Measurements from ENCODE around the gene HID1. TPM values are rescaled to one million over a fixed set of nuclear protein-coding genes. Genes with fewer than 3 reads are reported as not detected.

The HID1 gene
- total and polyA plus RNA-seq, 9 of the 15 experiments (the other 6 are each of a cell fraction or from before 2014, with no cell fraction given) = 0.14 to 2.1 (median 0.54) TPM; not detected in 2

GRCh38 chr17:74962622-74963394, 9.8 kb downstream of the HID1 start:
- Histone ChIP-seq H3K27ac (ENCODE audit: extremely low read depth, low read depth, low read length) (no peak overlapping the region), H3K79me2 (ENCODE audit: control insufficient read depth, insufficient read depth, low read length) (no peaks in the 10 kb centered on the region), H3K36me3 (ENCODE audit: control insufficient read depth, insufficient read depth, low read length) (no peaks in the 10 kb centered on the region), H4K20me1 (replicated peaks; ENCODE audit: control insufficient read depth, insufficient read depth, low read length) (no peaks in the 10 kb centered on the region), H3K9me3 (replicated peaks; ENCODE audit: control insufficient read depth, insufficient read depth, low read depth, low read length) (no peaks in the 10 kb centered on the region), H3K4me2 (ENCODE audit: insufficient read depth, low read length) (no peak overlapping the region), H3K4me1 (replicated peaks in 1 of 2; ENCODE audit: control insufficient read depth in 2 of 2, insufficient read depth in 2 of 2, low read length in 2 of 2) (peaks cover 10 to 49% of the 10 kb centered on the region in 2 experiments; a peak in 4 of 5 replicates), H3K9me1 (ENCODE audit: control insufficient read depth, insufficient read depth, low read length) (no peaks in the 10 kb centered on the region), H3K9ac (ENCODE audit: insufficient read depth in 1 of 2, low read depth in 2 of 2, low read length in 2 of 2) (no peak overlapping the region), H2AFZ (ENCODE audit: low read depth, low read length) (no peak overlapping the region), H3K27me3 (ENCODE audit: control insufficient read depth in 2 of 2, insufficient read depth in 2 of 2, low read length in 2 of 2) (no peaks in the 10 kb centered on the region), H3K4me3 (no peak overlapping the region)
- in situ Hi-C loops (cut with MboI) = loop anchor here (5.0 kb wide), 1 partner anchor 149 kb away; no protein-coding TSS in a partner anchor
- ChIA-PET CTCF (ENCODE audit: low intra/inter-chr PET ratio) (interaction anchor here (0.5 to 6.3 kb wide), 7 partner anchors 39 to 305 kb away, joined by 3 to 86 read pairs (median 10); partner anchors contain the start of genes OTOP2 and USH1G), POLR2A (interaction anchor here (0.6 to 2.9 kb wide), 8 partner anchors 11 to 245 kb away, joined by 3 to 16 read pairs (median 5); partner anchors contain the start of gene MRPL58)
- no TSS peak for BruUV-seq (replicated peaks)
- 58% methylated on average over 10 of the region's 18 CpGs for WGBS (ENCODE audit: insufficient coverage, low coverage, missing lambda C conversion rate)
- ATAC-seq (no peak), FAIRE-seq (no peak), DNase-seq (ENCODE audit: extremely low read depth in 1 of 4, low spot score in 3 of 4) (no peak)
- intact Hi-C loops (cut with micrococcal nuclease) = loop anchor here (5.0 kb wide), 1 partner anchor 149 kb away; no protein-coding TSS in a partner anchor
- TF ChIP-seq ELK1 (CRISPR knock-in tag; IDR thresholded peaks at IDR 0.05) (no peak), POLR2G (IDR thresholded peaks at IDR 0.05; ENCODE audit: low read depth, low read length) (no peak), PHF8 (IDR thresholded peaks at IDR 0.05; ENCODE audit: borderline replicate concordance, low read length) (no peak), BRCA1 (IDR thresholded peaks at IDR 0.05) (no peak), BRCA1 (CRISPR knock-in tag; IDR thresholded peaks at IDR 0.05) (no peak), ZNF609 (CRISPR knock-in tag; IDR thresholded peaks at IDR 0.05; ENCODE audit: borderline replicate concordance) (no peak), RBBP5 (IDR thresholded peaks at IDR 0.05; ENCODE audit: borderline replicate concordance, insufficient read depth, low read length, poor library complexity, severe bottlenecking) (no peak), ZNF146 (CRISPR knock-in tag; IDR thresholded peaks at IDR 0.05; ENCODE audit: unreplicated experiment) (no peak), XRCC5 (IDR thresholded peaks at IDR 0.05; ENCODE audit: low read depth, low read length) (no peak), CHCHD3 (CRISPR knock-in tag; IDR thresholded peaks at IDR 0.05) (no peak), ASH1L (IDR thresholded peaks at IDR 0.05; ENCODE audit: borderline replicate concordance, low read depth, partially characterized antibody) (no peak)
